GM12875 (cell line): ENCODE results near the gene IQCK.

Experiments used
- H3K4me3 ChIP-seq: one replicate; pipeline ENCODE4 v1.5.1; 2011; ENCODE audit warnings: low read depth, low read length, control low read depth
- TF ChIP-seq, protein P1 (sequence below): IDR thresholded peaks from 2 replicates; pipeline ENCODE4 v1.5.1; 2011; ENCODE audit warnings: low read depth, mild to moderate bottlenecking, control low read depth, inconsistent platforms, low read length, moderate library complexity, borderline replicate concordance; ENCODE audit not compliant: insufficient read depth

The IQCK gene

DNA sequence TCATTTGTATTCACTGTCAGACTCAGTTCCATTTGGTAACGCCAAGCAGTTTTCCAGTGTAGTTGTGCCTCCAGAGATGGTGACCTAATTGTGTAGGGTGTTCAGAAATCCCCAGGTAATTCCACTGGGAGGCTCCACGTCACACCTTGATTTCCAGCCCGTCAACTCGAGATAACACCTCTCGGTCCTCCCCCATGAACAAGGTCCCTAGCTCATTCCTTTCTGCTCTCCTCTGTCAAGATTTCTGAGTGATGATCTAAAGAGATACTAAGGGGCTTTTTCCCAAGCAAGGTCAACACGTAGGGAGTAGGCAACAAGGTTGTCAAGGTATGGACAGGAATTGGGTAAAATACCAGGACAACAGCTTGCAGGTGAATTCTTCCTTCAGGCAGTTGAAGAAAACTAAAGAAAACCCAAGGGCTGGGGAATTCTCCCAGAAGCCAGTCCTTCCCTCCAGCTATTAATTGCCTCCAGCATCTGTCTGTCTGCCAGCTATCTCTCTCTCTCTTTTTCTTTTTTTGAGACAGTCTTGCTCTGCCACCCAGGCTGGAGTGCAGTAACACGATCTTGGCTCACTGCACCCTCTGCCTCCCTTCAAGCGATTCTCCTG, 135.2 kb downstream of the IQCK start:
- H3K4me3 ChIP-seq: no peak overlapping the region
- TF ChIP-seq, protein P1, sequence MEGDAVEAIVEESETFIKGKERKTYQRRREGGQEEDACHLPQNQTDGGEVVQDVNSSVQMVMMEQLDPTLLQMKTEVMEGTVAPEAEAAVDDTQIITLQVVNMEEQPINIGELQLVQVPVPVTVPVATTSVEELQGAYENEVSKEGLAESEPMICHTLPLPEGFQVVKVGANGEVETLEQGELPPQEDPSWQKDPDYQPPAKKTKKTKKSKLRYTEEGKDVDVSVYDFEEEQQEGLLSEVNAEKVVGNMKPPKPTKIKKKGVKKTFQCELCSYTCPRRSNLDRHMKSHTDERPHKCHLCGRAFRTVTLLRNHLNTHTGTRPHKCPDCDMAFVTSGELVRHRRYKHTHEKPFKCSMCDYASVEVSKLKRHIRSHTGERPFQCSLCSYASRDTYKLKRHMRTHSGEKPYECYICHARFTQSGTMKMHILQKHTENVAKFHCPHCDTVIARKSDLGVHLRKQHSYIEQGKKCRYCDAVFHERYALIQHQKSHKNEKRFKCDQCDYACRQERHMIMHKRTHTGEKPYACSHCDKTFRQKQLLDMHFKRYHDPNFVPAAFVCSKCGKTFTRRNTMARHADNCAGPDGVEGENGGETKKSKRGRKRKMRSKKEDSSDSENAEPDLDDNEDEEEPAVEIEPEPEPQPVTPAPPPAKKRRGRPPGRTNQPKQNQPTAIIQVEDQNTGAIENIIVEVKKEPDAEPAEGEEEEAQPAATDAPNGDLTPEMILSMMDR: no peak

DNA sequence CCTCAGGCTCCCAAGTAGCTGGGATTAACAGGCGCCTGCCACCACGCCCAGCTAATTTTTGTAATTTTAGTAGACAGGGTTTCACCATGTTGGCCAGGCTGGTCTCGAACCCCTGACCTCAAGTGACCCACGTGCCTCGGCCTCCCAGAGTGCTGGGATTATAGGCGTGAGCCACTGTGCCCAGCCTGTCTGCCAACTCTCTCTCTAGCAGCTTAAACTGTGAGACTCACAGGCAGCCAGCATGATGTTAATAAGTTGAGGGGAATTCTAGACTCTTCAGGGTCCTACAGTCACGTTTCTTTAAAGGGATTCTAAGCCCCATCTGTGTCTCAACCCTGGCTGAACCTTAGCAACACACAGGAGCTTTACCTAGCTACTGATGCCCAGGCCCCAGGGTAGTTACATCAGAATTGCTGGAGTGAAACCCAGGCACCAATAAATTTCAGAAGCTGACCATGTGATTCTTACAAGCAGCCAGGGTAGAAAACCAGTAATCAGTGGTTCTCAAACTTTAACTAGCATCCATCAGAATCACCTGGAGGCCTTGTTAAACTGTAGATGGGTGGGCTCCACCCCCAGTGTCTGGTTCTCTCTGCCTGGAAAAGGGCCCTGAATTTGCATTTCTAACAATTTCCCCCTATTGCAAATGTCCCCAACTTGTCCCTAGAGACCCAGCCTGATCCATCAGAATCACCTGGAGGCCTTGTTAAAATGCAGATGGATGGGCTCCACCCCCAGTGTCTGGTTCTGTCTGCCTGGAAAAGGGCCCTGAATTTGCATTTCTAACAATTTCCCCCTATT, 135.9 kb downstream of the IQCK start:
- H3K4me3 ChIP-seq: no peak overlapping the region
- TF ChIP-seq, protein P1: no peak

DNA sequence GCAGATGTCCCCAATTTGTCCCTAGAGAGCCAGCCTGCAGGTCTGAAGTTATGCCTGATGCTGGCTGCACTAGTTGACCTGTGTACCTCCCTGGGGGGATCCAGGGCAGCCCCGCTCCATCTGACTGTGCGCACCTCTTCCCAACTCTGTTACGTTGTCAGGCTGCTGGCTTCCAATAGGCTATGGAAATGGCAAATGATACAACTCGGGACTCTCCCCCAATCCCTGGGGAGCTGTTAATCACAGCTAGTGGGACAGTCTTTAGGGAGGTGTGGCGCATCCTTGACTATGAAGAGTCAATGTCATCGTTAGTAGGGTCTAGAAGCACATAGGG, 136.4 kb downstream of the IQCK start:
- no peak overlapping the region for H3K4me3 ChIP-seq
- TF ChIP-seq, protein P1: no peak

DNA sequence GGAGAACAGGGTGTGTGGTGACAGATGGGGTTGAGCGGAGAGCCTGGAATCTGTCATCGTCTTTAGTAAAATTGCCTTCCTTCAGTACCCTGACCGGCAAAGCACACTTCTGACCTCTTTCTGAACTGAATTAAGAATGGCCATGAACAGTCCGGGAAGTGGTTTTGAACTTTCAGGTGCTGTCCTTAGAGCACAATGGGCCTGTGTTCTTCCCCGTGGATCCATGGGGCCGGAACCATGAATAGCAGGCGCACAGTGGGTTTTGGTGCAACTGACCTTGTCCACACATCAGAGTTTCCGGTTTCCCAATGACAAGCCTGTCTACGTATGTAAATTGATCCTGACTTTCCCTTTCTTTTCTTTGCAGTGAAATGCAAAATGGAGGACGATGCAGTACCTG, 138.0 kb downstream of the IQCK start:
- H3K4me3 ChIP-seq: no peak overlapping the region
- TF ChIP-seq, protein P1: no peak

DNA sequence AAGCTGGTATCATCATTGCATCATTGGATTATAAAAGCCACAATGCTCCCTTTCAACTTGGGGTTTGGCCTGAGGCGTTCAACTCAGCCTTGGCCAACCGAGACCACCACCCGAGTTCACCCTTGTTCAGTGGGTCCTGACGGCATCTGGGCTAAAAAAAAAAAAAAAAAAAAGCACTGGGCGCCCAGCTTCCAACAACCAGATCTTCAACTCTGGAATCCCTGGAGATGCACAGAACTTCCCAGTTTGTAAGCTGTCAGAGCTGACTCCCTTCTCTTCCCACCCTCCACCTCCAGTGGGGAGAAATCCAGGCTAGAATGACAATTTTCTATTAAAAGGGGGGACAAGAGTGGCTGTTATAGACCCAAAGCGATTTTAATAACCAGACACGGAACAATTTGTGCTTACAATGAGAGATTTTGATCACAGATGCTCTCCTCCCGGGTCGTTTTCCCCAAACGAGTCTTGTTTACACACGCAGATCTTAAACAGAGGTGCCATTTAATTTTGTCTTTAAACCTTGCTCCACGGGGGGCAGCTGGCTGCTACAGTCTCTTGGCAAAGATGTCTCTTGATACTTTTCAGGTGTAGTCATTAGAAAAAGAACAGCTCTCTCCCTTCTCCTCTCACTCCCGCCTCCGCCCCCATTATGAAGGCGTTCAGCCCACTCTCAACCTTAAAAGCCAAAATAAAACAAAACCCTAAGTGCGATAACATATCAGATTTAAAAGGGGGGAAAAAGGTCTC, 139.7 kb downstream of the IQCK start:
- no peak overlapping the region for H3K4me3 ChIP-seq
- TF ChIP-seq, protein P1: no peak

DNA sequence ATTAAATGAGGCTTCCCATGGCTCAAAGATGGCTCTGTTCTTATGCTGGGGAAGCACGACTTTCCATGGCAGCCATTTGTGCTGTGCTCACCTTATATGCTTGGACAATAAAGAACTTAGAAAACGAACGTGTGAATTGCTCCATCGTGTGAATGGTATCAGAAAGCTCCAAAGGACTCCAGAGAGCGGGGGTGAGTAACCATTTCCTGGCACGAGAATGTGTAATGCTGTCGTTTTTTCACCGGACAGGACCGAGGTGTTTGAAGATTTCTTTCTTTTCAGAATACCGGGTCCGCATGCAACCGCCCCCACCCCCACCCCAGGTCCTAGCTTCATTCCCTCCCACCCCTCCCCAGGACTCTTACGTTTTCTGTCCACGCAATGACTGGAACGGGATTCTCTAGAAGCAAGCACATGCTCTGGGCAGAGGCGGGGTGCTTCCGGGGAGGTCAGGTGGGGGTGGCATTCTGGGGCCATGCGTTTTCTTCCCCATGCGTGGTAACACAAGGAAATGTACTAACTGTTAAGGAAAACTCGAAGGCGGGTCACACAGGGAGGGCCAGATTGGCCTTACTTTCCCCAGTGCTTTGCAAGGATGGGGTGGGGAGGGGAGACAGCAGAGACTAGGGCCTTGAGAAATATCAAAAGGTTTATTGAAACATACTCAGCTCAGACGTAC, 140.4 kb downstream of the IQCK start:
- no peak overlapping the region for H3K4me3 ChIP-seq
- TF ChIP-seq, protein P1: no peak
